ENCODE data around the gene MPZL1. TPM values are rescaled to one million over a fixed set of nuclear protein-coding genes. Genes with fewer than 3 reads are reported as not detected.
A peak's percentile ranks its signal among the peaks of the same experiment; 100 is the strongest.

MPZL1 gene
- total RNA-seq, 2 experiments from 2014 or later: 21.9 to 23.0 TPM

DNA sequence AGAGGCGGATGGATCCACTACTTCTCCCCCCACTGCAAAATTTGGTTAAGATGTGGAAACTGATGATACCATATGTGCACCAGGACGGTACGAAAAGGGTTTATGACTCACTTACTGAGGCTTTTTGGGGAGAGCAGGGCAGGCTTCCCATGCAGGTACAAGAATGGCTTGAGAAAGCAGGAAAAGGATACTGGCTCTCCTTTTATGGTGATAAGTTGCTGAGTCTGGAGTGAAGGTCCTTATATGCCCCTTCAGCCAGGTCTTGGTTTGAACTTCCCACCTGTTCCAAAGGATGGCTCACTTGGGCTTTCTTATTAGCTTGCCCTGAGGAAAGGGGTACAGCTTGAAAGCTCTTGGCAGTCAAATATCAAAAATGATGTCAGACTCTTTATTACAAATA, 23.1 kb downstream of the MPZL1 start:
- CTCF ChIA-PET: no interaction called here
- H3K27me3 Mint-ChIP-seq: no peaks in the 10 kb centered on the region
- H3K4me3 Mint-ChIP-seq: no peak overlapping the region
- intact Hi-C loops (cut with micrococcal nuclease): no loop called here
- H3K36me3 Mint-ChIP-seq: no peaks in the 10 kb centered on the region
- POLR2A ChIA-PET: no interaction called here
- no peak overlapping the region for H3K27ac Mint-ChIP-seq
- no peaks in the 10 kb centered on the region for H3K9me3 Mint-ChIP-seq
- DNase-seq: no peak
- no peaks in the 10 kb centered on the region for H3K4me1 Mint-ChIP-seq (ENCODE audit: low read depth)

GRCh38 chr1:167746013-167746672, 24.4 kb downstream of the MPZL1 start:
- CTCF ChIA-PET: no interaction called here
- Mint-ChIP-seq H3K36me3 (no peaks in the 10 kb centered on the region), H3K4me3 (no peak overlapping the region), H3K4me1 (ENCODE audit: low read depth) (no peaks in the 10 kb centered on the region), H3K27me3 (no peaks in the 10 kb centered on the region), H3K9me3 (no peaks in the 10 kb centered on the region), H3K27ac (no peak overlapping the region)
- intact Hi-C loops (cut with micrococcal nuclease): no loop called here
- DNase-seq: no peak
- POLR2A ChIA-PET: no interaction called here

GRCh38 chr1:167746988-167747655, 25.3 kb downstream of the MPZL1 start:
- H3K27ac Mint-ChIP-seq: no peak overlapping the region
- H3K27me3 Mint-ChIP-seq: no peaks in the 10 kb centered on the region
- H3K9me3 Mint-ChIP-seq: no peaks in the 10 kb centered on the region
- DNase-seq: no peak
- H3K36me3 Mint-ChIP-seq: no peaks in the 10 kb centered on the region
- ChIA-PET CTCF (no interaction called here), POLR2A (no interaction called here)
- peaks cover 4% of the 10 kb centered on the region for H3K4me1 Mint-ChIP-seq (ENCODE audit: low read depth)
- intact Hi-C loops (cut with micrococcal nuclease): no loop called here
- no peak overlapping the region for H3K4me3 Mint-ChIP-seq

DNA sequence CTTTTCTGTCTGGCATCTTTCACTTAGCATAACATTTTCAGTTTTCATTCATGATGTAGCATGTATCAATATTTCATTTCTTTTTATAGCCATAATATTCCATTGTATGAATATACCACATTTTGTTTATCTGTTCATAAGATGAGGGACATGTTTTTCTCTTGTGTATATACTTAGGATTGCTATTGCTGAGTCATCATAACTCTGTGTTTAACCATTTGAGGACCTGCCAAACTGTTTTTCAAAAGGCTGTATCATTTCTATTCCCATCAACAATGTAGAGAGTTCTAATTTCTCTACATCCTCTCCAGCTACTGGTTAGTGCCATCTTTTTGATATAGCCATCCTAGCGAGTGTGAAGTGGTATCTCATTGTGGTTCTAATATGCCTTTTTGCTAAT, 26.2 kb downstream of the MPZL1 start:
- Mint-ChIP-seq H3K27me3 (no peaks in the 10 kb centered on the region), H3K36me3 (no peaks in the 10 kb centered on the region), H3K27ac (no peak overlapping the region), H3K4me3 (no peak overlapping the region), H3K4me1 (ENCODE audit: low read depth) (peaks cover 12% of the 10 kb centered on the region), H3K9me3 (no peaks in the 10 kb centered on the region)
- CTCF ChIA-PET: interaction anchor here (1.1 kb wide), 1 partner anchor 9 kb away, joined by 3 read pairs; no protein-coding TSS in a partner anchor
- DNase-seq: no peak
- POLR2A ChIA-PET: no interaction called here
- intact Hi-C loops (cut with micrococcal nuclease): no loop called here

DNA sequence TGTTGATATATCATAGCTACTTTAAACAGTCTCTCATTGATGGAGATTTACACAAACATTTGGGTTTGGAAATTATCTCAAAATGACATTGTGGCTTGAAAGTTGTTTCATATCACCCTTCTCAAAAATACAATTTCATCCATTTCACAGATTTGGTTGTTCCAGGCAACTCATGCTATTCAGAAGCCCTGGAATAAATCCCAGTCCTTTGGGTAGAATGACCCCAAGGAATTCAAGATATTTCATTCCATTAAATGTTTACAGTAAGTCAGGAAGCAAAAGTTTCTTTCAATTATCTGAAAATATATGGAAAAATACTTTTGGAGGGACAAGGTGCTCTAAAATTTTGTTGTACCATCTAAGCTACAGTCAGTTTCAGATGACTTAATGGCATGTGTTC, 27.1 kb downstream of the MPZL1 start:
- H3K4me3 Mint-ChIP-seq: no peak overlapping the region
- no peak overlapping the region for H3K27ac Mint-ChIP-seq
- H3K9me3 Mint-ChIP-seq: no peaks in the 10 kb centered on the region
- ChIA-PET POLR2A (no interaction called here), CTCF (interaction anchor here (1.1 kb wide), 1 partner anchor 10 kb away, joined by 3 read pairs; no protein-coding TSS in a partner anchor)
- no peaks in the 10 kb centered on the region for H3K36me3 Mint-ChIP-seq
- no peaks in the 10 kb centered on the region for H3K27me3 Mint-ChIP-seq
- no peak for DNase-seq
- intact Hi-C loops (cut with micrococcal nuclease): no loop called here
- peaks cover 14% of the 10 kb centered on the region for H3K4me1 Mint-ChIP-seq (ENCODE audit: low read depth)

- ChIA-PET CTCF (no interaction called here), POLR2A (no interaction called here)
- no peaks in the 10 kb centered on the region for H3K36me3 Mint-ChIP-seq
- H3K4me1 Mint-ChIP-seq (ENCODE audit: low read depth): peaks cover 14% of the 10 kb centered on the region
- no peaks in the 10 kb centered on the region for H3K27me3 Mint-ChIP-seq
- no peak for DNase-seq
- intact Hi-C loops (cut with micrococcal nuclease): no loop called here
- H3K9me3 Mint-ChIP-seq: no peaks in the 10 kb centered on the region
- no peak overlapping the region for H3K4me3 Mint-ChIP-seq
- H3K27ac Mint-ChIP-seq: no peak overlapping the region
Measured at GRCh38 chr1:167749741-167750140, 28.0 kb downstream of the MPZL1 start.

GRCh38 chr1:167750641-167751040, 28.9 kb downstream of the MPZL1 start:
- ChIA-PET CTCF (interaction anchor here (0.6 kb wide), 1 partner anchor 50 kb away, joined by 3 read pairs; no protein-coding TSS in a partner anchor), POLR2A (no interaction called here)
- H3K4me1 Mint-ChIP-seq (ENCODE audit: low read depth): peaks cover 14% of the 10 kb centered on the region
- H3K4me3 Mint-ChIP-seq: no peak overlapping the region
- no peaks in the 10 kb centered on the region for H3K27me3 Mint-ChIP-seq
- DNase-seq: no peak
- no peaks in the 10 kb centered on the region for H3K9me3 Mint-ChIP-seq
- intact Hi-C loops (cut with micrococcal nuclease): no loop called here
- H3K36me3 Mint-ChIP-seq: no peaks in the 10 kb centered on the region
- H3K27ac Mint-ChIP-seq: no peak overlapping the region

GRCh38 chr1:167751676-167752075, 29.9 kb downstream of the MPZL1 start:
- H3K36me3 Mint-ChIP-seq: no peaks in the 10 kb centered on the region
- intact Hi-C loops (cut with micrococcal nuclease): loop anchor here (1.0 kb wide), 1 partner anchor 52 kb away; no protein-coding TSS in a partner anchor
- no peak overlapping the region for H3K4me3 Mint-ChIP-seq
- no peak for DNase-seq
- H3K27me3 Mint-ChIP-seq: no peaks in the 10 kb centered on the region
- no peaks in the 10 kb centered on the region for H3K9me3 Mint-ChIP-seq
- H3K27ac Mint-ChIP-seq: no peak overlapping the region
- POLR2A ChIA-PET: no interaction called here
- peaks cover 14% of the 10 kb centered on the region for H3K4me1 Mint-ChIP-seq (ENCODE audit: low read depth)
- CTCF ChIA-PET: interaction anchor here (0.7 kb wide), 1 partner anchor 298 kb away, joined by 3 read pairs; no protein-coding TSS in a partner anchor

DNA sequence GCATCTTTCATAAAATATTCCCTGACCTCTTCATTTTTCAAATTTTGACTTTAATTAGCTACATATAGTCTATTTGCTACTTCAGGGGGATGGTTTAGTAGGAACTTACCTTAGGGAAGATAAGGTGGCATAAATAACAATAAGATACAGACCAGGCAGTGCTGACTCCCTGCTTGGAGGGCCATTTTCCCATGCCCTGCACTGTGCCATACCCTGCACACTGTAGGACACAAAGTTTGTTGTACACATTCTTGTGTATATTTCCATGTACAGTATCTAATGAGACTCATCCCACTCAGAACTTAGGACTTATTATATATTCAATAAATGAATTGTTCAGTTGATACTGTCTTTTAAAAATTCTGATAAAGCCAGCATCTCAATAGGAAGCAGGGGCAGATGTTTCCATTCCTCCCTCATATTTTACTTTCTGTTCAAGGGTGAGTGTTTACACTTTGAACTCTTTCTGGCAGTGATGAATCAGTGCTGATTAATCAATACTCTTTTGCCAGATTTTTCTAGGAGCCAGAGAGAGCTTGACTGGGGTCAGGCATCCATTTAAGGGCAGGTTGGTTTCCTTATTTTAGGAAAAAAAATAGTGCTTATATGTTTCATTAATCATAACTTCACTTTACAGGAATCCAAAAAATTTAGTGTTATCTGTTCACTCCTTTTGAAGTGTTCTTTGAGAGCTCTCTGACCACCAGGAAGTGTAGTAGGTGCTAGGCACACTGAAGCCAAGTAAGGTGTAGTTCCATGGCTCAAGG, 30.6 kb downstream of the MPZL1 start:
- Mint-ChIP-seq H3K27me3 (no peaks in the 10 kb centered on the region), H3K27ac (peak overlapping the region; percentile 35), H3K4me3 (no peak overlapping the region), H3K36me3 (no peaks in the 10 kb centered on the region), H3K4me1 (ENCODE audit: low read depth) (peaks cover 14% of the 10 kb centered on the region), H3K9me3 (no peaks in the 10 kb centered on the region)
- ChIA-PET POLR2A (no interaction called here), CTCF (interaction anchor here (0.6 to 0.7 kb wide), 2 partner anchors 43 to 298 kb away, joined by 3 read pairs; no protein-coding TSS in a partner anchor)
- DNase-seq: no peak
- intact Hi-C loops (cut with micrococcal nuclease): loop anchor here (1.0 kb wide), 1 partner anchor 51 kb away; no protein-coding TSS in a partner anchor

DNA sequence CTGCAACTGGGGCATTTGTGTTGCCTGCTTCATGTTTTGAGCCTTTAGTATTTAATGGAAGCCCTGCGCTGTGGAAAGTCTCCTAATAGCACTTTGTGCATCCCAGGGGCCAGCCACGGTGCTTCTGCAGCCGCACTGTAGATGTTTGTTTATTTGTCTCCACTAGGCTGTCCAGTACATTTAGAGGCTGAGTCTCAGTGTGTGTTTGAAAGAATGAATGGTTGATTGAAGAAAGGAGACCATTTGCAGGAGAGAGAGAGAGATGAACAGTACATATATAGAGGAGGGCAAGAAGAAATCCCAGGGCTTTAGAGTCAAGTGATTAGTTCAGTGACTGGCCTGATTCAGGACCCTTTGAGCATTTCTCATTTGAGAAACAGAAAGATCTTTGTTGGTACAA, 33.9 kb downstream of the MPZL1 start:
- POLR2A ChIA-PET: interaction anchor here (0.6 kb wide), 1 partner anchor 345 kb away, joined by 3 read pairs; no protein-coding TSS in a partner anchor
- Mint-ChIP-seq H3K27ac (no peak overlapping the region), H3K4me3 (no peak overlapping the region), H3K27me3 (no peaks in the 10 kb centered on the region), H3K9me3 (no peaks in the 10 kb centered on the region), H3K36me3 (no peaks in the 10 kb centered on the region), H3K4me1 (ENCODE audit: low read depth) (peaks cover 14% of the 10 kb centered on the region)
- CTCF ChIA-PET: no interaction called here
- no peak for DNase-seq
- intact Hi-C loops (cut with micrococcal nuclease): no loop called here

DNA sequence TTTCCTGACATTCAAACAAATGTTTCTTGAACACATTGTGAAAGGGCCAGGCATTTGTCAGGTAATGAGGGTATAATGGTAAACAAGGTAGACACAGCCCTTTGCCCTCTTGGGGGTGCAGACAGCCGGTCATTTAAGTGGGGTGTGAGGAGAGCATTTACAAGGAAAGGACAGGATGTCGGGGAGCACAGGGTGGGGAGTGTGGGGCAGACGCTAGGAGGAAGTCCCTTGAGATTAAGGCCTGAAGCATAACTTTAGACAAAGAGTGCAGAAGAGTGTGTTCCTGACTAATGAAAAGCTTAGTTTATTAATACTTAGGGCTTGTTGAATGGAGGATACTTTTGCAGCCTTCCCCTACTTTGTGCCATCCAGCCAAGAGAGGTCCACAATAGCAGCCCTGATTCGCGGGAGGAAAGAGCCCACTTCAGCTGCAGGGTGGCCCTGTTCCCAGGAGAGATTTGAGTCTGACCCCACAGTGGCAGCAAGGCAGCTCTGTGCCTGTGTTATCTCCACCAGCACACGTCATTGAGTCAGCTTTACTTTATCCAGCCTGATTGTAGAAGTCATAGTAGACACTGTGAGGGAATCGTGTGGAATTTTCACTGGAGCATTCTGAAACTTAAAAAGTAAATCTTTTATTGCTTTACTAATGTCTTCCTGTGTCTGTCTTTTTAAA, 35.1 kb downstream of the MPZL1 start:
- H3K9me3 Mint-ChIP-seq: no peaks in the 10 kb centered on the region
- intact Hi-C loops (cut with micrococcal nuclease): no loop called here
- ChIA-PET CTCF (no interaction called here), POLR2A (no interaction called here)
- no peak for DNase-seq
- no peaks in the 10 kb centered on the region for H3K27me3 Mint-ChIP-seq
- no peak overlapping the region for H3K27ac Mint-ChIP-seq
- peaks cover 20% of the 10 kb centered on the region for H3K4me1 Mint-ChIP-seq (ENCODE audit: low read depth)
- H3K36me3 Mint-ChIP-seq: no peaks in the 10 kb centered on the region
- no peak overlapping the region for H3K4me3 Mint-ChIP-seq
